ENCODE measurements around the gene GPR137B.

DNA sequence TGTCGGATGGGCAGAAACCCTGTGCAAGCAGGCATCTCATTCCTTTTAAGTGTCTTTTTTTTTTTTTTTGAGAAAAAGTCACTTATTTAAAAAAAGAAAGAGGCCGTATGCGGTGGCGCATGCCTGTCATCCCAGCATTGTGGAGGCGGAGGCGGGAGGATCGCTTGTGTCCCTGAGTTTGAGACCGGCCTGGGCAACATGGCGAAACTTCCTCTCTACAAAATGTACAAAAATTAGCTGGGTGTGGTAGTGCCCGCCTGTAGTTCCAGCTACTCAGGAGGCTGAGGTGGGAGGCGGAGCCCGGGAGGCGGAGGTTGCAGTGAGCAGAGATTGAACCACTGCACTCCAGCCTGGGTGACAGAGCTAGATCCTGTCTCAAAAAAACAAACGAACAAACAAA, 1.7 kb downstream of the GPR137B start:
- no peak for TF ChIP-seq POLR2A (IDR thresholded peaks at IDR 0.05)
- TF ChIP-seq, protein P1, sequence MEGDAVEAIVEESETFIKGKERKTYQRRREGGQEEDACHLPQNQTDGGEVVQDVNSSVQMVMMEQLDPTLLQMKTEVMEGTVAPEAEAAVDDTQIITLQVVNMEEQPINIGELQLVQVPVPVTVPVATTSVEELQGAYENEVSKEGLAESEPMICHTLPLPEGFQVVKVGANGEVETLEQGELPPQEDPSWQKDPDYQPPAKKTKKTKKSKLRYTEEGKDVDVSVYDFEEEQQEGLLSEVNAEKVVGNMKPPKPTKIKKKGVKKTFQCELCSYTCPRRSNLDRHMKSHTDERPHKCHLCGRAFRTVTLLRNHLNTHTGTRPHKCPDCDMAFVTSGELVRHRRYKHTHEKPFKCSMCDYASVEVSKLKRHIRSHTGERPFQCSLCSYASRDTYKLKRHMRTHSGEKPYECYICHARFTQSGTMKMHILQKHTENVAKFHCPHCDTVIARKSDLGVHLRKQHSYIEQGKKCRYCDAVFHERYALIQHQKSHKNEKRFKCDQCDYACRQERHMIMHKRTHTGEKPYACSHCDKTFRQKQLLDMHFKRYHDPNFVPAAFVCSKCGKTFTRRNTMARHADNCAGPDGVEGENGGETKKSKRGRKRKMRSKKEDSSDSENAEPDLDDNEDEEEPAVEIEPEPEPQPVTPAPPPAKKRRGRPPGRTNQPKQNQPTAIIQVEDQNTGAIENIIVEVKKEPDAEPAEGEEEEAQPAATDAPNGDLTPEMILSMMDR (IDR thresholded peaks at IDR 0.05), result no peak

Data from adrenal gland (tissue), 5 donors.